Colonic mucosa (tissue), 4 donors: Measurements from ENCODE around the gene KLHDC7A. TPM values are rescaled to one million over a fixed set of nuclear protein-coding genes. Genes with fewer than 3 reads are reported as not detected.

Experiments used
- DNase-seq: peaks from one replicate; pipeline ENCODE4 v3.0.0-alpha.2; 2020
- H3K27ac ChIP-seq: fragments of 200-600 bp; one replicate; pipeline ENCODE4 v1.8.0; 2021
- H3K27me3 ChIP-seq: fragments of 200-600 bp; one replicate; pipeline ENCODE4 v1.8.0; 2021
- H3K36me3 ChIP-seq: fragments of 200-600 bp; one replicate; pipeline ENCODE4 v1.8.0; 2021
- H3K4me1 ChIP-seq: fragments of 200-600 bp; one replicate; pipeline ENCODE4 v1.8.0; 2021; ENCODE audit warnings: mild to moderate bottlenecking
- H3K4me3 ChIP-seq: fragments of 200-600 bp; one replicate; pipeline ENCODE4 v1.8.0; 2021
- H3K9ac ChIP-seq, 2 donors: one replicate each; pipeline ENCODE4 v1.7.0; 2013; ENCODE audit warnings: control low read depth in 2 of 2, low read depth in 2 of 2, low read length in 2 of 2
- H3K9me3 ChIP-seq: fragments of 200-600 bp; one replicate; pipeline ENCODE4 v1.8.0; 2021
- intact Hi-C: fragments of 100-400 bp; cut with DNase I; formaldehyde crosslinking; loops from one replicate; pipeline ENCODE4 v1.14.1; 2022
- total RNA-seq, 2 donors: library from RNA; stranded (reverse); fragmentation: NEBNext Ultra II Directional in 1 of 2; extraction: Animal tissue kit (Norgen Biotek cat#: 25700) in 1 of 2; gene quantifications; one replicate each; pipeline ENCODE4 v1.2.1, GENCODE V29; 2021
- TF ChIP-seq, protein P1 (sequence below): fragments of 200-600 bp; IDR thresholded peaks from one replicate; pipeline ENCODE4 v1.8.0; 2022; ENCODE audit warnings: antibody characterized with exemption, mild to moderate bottlenecking
- donor health status: healthy.
- donor health status: DM: no; HTN: no; CAD: no.
- donor health status: DM: no; HTN: no; CAD: no.

The KLHDC7A gene
- total RNA-seq, 2 donors from 2014 or later: 1.0 to 2.2 TPM

DNA sequence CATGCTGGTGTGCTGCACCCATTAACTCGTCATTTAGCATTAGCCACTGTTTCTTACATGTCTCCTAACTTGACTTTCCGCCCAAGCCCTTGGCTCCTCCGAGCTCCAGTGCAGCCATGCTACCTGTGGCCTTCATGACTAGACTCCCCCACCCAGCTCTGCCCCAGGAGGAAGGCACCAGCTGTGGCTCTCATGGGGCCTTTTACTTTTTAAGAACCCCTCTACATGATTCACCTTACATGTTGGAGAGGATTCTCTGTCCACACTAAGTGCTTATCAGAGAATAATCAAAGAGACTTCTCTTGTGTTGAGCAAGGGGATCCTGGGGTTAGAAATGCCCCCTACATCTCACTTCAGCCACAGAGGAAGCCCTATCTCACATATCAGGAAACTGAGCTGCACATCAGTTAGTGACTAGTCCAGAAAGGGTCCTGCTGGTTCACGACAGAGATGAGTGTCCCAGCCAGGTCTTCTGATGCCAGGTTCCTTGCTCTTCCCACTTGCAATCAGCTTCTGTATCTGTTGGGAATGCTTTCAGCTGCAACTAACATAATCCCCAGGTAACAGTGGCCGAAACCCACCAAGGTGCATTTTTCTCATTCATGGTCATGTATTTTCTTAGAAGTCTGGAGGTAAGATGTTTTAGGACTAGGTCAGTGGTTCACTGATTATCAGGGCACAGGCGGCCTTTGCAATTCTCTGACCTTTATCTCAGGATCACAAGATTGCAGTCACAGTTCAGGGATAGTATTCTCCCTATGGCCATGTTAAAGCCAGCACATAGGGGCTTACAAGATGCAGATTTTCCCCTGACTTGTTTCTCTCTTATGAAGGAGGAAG is 45.9 kb downstream of the KLHDC7A start:
- intact Hi-C loops: no loop called here
- Histone ChIP-seq H3K9ac (no peak overlapping the region), H3K27me3 (no peaks in the 10 kb centered on the region), H3K4me1 (no peaks in the 10 kb centered on the region), H3K9me3 (no peaks in the 10 kb centered on the region), H3K36me3 (no peaks in the 10 kb centered on the region), H3K4me3 (no peak overlapping the region), H3K27ac (no peak overlapping the region)
- DNase-seq: no peak
- TF ChIP-seq, protein P1, sequence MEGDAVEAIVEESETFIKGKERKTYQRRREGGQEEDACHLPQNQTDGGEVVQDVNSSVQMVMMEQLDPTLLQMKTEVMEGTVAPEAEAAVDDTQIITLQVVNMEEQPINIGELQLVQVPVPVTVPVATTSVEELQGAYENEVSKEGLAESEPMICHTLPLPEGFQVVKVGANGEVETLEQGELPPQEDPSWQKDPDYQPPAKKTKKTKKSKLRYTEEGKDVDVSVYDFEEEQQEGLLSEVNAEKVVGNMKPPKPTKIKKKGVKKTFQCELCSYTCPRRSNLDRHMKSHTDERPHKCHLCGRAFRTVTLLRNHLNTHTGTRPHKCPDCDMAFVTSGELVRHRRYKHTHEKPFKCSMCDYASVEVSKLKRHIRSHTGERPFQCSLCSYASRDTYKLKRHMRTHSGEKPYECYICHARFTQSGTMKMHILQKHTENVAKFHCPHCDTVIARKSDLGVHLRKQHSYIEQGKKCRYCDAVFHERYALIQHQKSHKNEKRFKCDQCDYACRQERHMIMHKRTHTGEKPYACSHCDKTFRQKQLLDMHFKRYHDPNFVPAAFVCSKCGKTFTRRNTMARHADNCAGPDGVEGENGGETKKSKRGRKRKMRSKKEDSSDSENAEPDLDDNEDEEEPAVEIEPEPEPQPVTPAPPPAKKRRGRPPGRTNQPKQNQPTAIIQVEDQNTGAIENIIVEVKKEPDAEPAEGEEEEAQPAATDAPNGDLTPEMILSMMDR: no peak

DNA sequence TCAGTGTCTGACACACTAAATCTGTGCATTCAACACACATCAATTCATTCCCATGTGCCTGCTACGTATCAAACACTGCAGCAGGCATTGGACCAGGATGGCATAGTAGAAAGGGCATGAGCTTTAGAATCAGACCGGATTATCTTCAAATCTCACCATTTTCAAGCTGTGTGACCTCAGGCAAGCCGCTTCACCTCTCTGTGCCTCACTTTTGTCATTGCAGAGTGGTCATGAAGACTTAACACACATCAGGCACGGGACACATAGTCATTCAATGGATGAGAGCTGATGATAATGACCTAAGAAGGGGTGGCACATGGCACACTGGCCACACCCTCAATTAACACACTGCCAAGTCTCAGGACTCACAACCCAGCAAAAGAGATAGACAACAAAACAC is 46.8 kb downstream of the KLHDC7A start:
- H3K27ac ChIP-seq: no peak overlapping the region
- intact Hi-C loops: no loop called here
- no peak overlapping the region for H3K9ac ChIP-seq
- no peaks in the 10 kb centered on the region for H3K9me3 ChIP-seq
- no peaks in the 10 kb centered on the region for H3K36me3 ChIP-seq
- no peaks in the 10 kb centered on the region for H3K4me1 ChIP-seq
- DNase-seq: no peak
- H3K4me3 ChIP-seq: no peak overlapping the region
- H3K27me3 ChIP-seq: no peaks in the 10 kb centered on the region
- TF ChIP-seq, protein P1: no peak

DNA sequence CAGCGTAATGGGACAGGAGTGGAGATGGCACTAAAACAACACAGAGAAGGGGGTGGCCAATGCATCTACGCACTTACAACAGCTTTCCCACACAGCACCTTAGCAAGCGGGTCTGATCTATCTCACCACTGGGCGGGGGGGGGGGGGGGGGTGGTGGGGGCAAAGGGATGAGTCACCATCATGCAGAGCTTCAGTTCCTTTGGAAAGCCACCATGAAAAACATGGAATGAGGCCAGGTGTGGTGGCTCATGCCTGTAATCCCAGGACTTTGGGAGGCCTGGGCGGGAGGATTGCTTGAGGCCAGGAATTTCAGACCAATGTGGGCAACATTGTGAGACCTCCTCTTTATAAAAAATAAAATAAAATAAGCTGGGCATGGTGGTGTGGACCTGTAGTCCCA is 47.2 kb downstream of the KLHDC7A start:
- Histone ChIP-seq H3K9ac (no peak overlapping the region), H3K27me3 (no peaks in the 10 kb centered on the region), H3K36me3 (no peaks in the 10 kb centered on the region), H3K9me3 (no peaks in the 10 kb centered on the region), H3K4me3 (no peak overlapping the region), H3K4me1 (no peaks in the 10 kb centered on the region), H3K27ac (no peak overlapping the region)
- DNase-seq: no peak
- intact Hi-C loops: no loop called here
- TF ChIP-seq, protein P1: no peak

DNA sequence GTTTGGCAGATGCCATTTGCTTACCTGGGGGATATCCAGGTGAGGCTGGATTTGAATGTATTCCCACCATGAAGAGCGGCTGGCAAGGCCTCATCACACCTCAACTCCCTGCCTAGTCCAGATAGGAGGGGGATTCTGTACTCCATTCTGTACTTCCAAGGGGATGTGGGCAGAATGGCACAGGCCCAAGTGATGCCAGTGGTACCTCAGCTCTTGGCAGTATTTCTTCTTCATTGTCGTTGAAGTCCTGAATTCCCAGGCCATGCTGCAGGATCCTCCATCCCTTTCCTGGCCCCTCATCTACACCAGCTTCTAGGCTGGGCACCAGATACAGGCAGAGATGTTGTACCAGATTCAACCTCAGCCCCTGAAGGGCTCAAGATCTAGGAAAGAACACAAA is 47.9 kb downstream of the KLHDC7A start:
- Histone ChIP-seq H3K4me3 (no peak overlapping the region), H3K27me3 (no peaks in the 10 kb centered on the region), H3K36me3 (no peaks in the 10 kb centered on the region), H3K9ac (no peak overlapping the region), H3K9me3 (no peaks in the 10 kb centered on the region), H3K27ac (no peak overlapping the region), H3K4me1 (no peaks in the 10 kb centered on the region)
- intact Hi-C loops: no loop called here
- TF ChIP-seq, protein P1: no peak
- DNase-seq: no peak

DNA sequence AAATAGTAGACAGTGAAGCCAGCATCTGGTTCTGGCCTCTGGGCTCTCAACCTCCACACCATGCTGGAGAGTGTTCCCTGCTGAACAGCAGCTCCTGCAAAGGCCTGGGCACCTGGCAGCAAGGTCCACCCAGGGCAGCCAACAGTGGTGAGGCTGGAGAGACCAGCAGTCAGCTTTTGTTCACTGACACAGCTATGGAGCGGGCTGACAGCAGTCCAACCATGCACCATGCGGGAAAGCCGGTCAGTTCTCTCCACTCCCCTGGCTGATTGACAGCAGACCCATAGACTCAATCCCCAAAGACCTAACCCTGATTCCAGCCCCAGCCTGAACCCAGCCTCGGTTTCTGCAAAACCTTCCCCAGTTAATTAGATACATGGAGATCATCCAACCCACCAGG is 49.0 kb downstream of the KLHDC7A start:
- TF ChIP-seq, protein P1: no peak

More for the DNA sequence above, 49.0 kb downstream of the KLHDC7A start:
- intact Hi-C loops: no loop called here
- Histone ChIP-seq H3K27me3 (no peaks in the 10 kb centered on the region), H3K27ac (no peak overlapping the region), H3K4me1 (no peaks in the 10 kb centered on the region), H3K4me3 (no peak overlapping the region), H3K9me3 (no peaks in the 10 kb centered on the region), H3K9ac (no peak overlapping the region), H3K36me3 (no peaks in the 10 kb centered on the region)
- no peak for DNase-seq
